GM21381 (cell line): Measurements from ENCODE around the gene FAM184A.

Experiments used
- ATAC-seq: cut with Tn5 transposase; IDR thresholded peaks from one replicate; pipeline ENCODE4 v1.9.1; 2021; ENCODE audit warnings: mild to moderate bottlenecking, moderate library complexity; ENCODE audit not compliant: unreplicated experiment

FAM184A gene

DNA sequence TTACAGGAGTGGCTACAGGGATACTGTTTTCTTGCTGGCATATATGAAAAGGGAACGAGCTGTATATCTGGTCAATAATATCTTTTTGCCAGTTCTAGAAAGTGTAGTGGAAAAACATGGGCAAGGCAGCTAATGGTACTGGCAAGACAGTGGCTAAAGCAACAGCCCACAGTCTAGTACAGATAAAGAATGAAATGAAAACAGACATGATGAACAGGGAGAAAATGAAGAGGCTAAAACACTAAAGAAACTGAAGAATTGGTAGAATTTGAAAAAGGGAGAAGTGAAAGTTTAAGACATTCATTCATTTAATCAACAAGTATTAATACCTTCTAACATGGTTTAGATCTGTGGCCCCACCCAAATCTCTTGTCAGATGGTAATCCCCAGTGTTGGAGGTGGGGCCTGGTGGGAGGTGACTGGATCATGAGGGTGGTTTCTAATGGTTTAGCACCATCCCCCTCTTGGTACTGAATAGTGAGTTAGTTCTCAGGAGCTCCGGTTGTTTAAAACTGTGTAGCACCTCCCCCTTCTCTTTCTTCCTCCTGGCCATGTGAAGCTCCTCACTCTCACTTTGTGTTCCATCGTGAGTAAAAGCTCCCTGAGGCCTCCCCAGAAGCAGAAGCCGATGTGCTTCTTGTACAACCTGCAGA is 18.1 kb downstream of the FAM184A start:
- ATAC-seq, result no peak

- no peak for ATAC-seq
Observed at GRCh38 chr6:119055069-119055468, 23.4 kb downstream of the FAM184A start.

DNA sequence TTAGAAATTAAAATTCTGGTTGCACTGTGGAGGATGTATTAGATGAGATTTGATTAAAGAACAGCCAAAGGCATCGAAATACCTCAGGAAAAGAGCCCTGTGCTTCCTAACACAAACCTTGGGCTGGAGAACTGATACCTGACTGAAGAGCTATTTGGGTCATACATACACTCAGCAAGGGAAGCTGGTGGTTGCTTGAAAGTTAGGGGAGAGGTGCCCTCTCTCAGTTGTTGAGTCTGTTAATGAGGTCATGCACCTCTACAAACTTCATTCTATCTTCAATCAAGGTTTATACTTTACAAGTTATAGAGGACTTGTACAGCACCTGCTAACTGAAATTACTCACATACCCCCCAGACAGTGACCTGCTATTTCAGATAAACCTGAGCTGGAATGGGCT is 25.5 kb downstream of the FAM184A start:
- ATAC-seq, result no peak

- ATAC-seq, result peak; percentile 67
Observed at GRCh38 chr6:119052292-119052889, 26.1 kb downstream of the FAM184A start.

GRCh38 chr6:119044255-119044654 is 34.2 kb downstream of the FAM184A start:
- no peak for ATAC-seq

DNA sequence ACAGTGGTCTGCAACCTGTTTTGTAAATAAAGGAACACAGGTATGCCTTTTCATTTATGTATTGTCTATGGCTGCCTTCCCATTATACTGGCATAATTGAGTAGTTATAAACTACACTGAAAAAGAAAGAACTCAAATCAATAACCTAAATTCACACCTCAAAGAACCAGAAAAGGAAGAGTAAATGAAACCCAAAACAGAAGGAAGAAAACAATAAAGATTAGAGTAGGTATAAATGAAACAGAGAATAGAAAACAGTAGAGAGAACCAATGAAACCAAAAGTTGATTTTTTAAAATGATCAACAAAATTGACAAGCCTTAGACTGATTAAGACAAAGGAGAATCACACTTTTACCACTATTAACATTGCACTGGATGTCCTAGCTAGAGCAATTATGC is 34.7 kb downstream of the FAM184A start:
- peak; percentile 90 for ATAC-seq

DNA sequence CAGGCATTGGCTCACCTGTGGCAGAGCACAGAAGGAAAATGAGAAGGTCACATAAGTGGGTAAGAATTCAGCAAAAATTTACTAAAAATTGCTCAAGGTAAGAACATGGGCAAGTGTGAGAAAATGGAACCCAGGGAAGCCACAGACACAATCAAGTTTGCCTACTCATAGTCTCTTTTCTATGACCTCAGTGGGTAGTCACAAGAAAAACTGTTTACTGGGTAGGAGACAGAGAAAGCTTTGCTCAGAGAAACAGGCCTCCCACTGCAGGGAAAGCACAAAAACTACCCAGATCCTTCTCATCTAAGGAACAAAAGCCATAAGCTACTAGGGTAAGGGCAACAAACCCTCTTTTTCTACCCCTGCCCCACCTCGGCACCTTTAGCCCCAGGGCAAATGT is 35.2 kb downstream of the FAM184A start:
- ATAC-seq, result no peak

DNA sequence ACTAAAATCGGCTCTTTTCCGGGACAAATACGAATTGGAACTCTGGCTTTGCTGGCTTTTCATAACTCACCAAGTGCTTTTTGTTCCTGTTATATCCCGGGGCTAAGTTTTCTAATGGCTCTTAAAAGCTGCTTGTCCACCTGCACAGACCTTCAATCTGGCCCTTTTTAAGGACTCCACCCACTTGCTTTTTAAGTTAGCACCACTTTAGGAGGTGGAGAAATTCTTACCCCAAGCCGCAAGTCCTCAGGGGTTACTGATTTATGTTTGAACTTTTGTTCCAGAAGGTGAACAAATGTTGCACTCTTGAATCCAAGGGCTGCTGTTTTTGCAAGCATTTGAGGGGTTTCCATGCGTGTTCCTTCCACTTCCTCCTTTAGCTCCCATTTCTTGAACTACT is 37.8 kb downstream of the FAM184A start:
- no peak for ATAC-seq

- ATAC-seq, result no peak
Observed at GRCh38 chr6:119040229-119040628, 38.2 kb downstream of the FAM184A start.

DNA sequence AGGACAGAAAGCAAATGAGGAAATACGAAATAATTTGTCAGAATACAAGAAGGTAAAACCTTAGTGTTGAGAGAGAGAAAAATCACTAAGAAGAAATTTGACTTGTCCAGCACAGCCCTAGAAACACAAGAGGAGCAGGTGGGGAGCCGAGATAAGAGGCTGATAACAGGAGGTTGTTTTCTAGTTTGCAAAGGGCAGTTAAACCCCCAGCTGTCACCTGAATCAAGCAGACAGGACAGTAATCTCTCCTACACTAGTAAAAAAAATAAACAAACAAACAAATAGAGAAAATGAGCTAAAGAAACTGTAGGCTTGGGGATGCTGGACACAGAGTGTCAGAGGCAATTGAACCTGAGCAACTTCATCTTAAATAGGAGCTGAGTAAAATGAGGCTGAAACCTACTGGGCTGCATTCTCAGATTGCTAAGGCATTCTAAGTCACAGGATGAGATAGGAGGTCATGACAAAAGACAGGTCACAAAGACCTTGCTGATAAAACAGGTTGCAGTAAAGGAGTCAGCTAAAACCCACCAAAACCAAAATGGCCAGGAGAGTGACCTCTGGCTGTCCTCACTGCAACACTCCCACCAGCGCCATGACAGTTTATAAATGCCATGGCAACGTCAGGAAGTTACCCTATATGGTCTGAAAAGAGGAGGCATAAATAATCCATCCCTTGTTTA is 40.4 kb downstream of the FAM184A start:
- ATAC-seq, result no peak

DNA sequence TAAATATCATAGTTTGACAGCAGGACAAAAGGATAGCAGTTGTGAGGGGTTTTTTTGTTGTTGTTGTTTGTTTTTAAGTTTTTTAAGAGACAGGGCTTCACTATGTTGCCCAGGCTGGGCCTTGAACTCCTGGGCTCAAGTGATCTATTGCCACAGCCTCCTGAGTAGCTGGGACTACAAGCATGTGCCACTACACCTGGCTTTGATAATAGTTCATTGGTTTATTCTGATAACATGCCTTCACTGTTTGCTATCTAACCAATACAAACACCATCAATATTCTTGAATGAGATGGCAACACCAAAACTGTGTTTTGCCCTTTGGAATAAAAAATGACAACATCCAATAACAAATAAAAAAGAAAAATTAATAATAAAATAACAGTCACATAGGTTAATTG is 41.2 kb downstream of the FAM184A start:
- no peak for ATAC-seq

GRCh38 chr6:119036081-119036480 is 42.4 kb downstream of the FAM184A start:
- ATAC-seq, result no peak

DNA sequence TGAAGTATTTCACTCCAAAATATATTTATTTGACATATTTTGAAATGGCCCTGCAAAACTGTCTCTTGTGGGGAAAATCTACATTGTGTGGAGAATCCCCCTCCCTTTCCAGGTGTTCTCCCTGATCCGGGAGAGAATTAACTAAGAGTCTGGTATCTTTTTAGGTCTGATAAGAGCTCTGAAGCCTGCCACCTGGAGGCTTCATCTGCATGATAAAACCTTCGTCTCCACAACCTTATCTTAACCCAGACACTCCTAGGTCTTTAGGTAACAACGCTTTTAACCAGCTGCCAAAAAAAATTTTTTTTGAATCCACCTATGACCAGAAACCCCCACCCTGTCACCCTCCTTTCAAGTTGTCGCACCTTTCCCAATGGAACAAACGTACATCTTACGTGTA is 43.0 kb downstream of the FAM184A start:
- no peak for ATAC-seq

DNA sequence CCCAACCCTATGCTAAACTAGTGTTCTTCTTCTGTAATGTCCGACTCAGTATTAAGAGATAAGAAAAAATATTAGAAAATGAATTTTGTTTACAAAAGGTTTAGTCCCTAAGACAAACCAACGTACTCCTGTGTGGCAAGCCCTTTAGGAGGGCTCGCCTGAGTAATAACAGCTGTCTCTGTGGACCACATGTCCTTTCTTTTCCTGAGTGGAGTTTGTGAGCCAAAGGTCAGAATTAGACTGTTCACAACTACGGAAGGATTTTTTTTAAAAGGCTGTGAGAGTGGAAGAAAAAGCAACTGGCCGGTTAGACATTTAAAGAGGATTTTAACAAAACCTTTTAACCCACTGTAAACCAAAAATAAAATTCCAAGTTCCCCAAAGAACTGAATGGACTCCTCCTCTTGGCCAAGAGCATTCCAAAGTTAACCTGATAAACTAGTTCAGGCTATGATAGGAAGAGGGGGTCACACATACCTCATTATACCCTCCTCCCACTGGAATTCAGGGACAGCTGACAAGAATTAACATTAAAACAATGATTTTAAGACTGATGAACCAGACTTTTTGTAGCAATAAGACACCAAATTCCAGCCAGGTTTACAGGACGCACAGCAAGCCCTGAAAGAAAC is 43.5 kb downstream of the FAM184A start:
- ATAC-seq, result no peak

GRCh38 chr6:119032428-119032827 is 46.0 kb downstream of the FAM184A start:
- no peak for ATAC-seq

GRCh38 chr6:119030759-119031158 is 47.7 kb downstream of the FAM184A start:
- ATAC-seq, result no peak

- ATAC-seq, result no peak
Observed at GRCh38 chr6:119028091-119028490, 50.4 kb downstream of the FAM184A start.

DNA sequence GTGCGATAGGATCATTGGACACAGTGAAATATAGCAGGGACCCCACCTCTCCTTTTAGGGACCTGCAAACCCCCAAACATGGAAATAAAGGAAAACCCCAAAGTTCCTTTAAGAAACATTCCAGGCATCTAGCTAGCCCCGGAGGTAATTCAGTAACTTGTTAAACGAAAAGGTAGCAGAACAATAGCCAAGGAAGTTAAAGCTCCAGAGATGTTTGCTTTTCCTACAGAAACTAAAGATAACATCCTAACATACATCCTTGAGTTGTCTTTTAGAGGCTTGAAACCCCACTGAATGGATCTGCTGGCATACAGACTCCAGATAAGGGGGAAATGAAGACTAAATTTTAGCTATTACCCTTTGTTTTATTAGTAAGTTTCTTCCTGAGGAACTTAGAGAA is 51.0 kb downstream of the FAM184A start:
- no peak for ATAC-seq

DNA sequence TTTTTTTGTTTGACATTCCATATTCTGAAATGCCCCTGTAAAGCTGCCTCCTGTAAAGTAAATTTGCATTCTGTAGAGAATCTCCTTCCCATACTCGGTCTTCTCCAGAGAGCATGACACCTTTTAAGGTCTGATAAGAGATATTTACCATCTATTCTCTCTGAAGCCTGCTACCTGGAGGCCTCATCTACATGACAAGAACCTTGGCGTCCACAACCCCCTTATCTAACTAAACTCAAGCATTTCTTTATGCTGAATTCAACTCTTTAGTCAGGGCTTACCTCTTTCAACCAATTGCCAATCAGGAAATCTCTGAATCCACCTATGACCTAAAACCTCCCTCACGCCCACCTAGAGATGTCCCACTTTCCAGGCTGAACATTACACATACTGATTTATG is 51.6 kb downstream of the FAM184A start:
- no peak for ATAC-seq

DNA sequence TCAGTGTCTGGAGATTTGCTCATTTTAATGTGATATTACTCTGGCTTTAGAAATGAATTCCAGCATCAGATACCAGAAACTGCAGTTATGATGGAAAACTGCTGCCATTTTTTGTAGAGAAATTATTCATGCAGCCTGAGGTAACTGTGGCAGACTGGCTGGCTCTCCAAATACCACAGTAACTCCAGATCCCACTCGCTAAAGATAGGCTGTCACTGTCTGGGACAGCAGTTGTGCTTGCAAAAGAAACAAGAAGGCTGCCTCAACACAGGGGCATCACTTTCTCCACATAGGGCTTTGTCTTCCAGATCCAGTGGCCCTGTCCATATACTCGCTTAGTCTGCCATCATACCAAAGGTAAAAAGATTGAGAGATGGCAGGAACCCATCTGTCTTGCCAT is 52.7 kb downstream of the FAM184A start:
- ATAC-seq, result no peak

DNA sequence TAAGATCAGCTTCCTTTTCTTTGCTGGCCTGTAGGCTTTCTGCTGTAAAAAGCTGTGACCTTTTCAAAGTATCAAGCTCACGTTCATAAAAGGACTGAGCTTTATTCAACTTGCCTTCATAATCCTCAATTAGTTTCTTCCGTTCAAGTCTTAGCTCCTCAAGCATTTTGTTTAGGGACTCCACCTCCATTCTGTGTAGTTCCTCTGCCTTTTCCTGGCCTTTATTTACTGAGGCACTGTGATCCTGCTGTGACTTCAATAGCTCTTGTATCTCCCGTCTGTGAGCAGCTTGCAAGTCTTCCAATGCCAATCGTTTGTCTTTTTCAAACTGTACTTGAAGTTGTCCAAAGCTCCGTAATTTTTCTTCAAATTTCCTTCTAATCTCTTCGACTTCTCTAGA is 54.4 kb downstream of the FAM184A start:
- no peak for ATAC-seq

- no peak for ATAC-seq
Observed at GRCh38 chr6:119022796-119023195, 55.7 kb downstream of the FAM184A start.
